Ovary (tissue), 3 donors: Measurements from ENCODE around the gene ZC3H11A.

Experiments used
- EP300 ChIP-seq: sonication (generic); formaldehyde crosslinking; IDR thresholded peaks from one replicate; pipeline ENCODE4 v1.6.1; 2017; ENCODE audit warnings: antibody characterized with exemption
- TF ChIP-seq, protein P1 (sequence below), 3 donors: fragments of 450-650 bp in 2 of 3; fragments of 200-600 bp in 1 of 3; IDR thresholded peaks; one replicate each; pipeline versions ENCODE4 v1.5.1 to v1.8.0; 2016 to 2022; ENCODE audit warnings: antibody characterized with exemption in 3 of 3, mild to moderate bottlenecking in 1 of 3
- donor health status: DM: no; HTN: no; CAD: no.

DNA sequence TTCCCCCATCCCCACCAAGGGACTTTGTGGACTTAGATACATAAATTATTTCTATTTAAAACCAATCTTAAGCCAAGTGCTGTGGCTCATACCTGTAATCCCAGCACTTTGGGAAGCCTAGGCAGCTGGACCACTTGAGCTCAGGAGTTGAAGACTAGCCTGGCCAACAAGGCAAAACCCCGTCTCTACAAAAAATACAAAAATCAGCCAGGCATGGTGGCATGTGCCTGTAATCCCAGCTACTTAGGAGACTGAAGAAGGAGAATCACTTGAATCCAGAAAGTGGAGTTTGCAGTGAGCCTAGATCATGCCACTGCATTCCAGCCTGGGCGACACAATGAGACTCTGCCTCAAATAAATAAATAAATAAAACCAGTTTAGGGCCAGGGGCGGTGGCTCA is 34.9 kb upstream of the ZC3H11A start:
- TF ChIP-seq, protein P1, sequence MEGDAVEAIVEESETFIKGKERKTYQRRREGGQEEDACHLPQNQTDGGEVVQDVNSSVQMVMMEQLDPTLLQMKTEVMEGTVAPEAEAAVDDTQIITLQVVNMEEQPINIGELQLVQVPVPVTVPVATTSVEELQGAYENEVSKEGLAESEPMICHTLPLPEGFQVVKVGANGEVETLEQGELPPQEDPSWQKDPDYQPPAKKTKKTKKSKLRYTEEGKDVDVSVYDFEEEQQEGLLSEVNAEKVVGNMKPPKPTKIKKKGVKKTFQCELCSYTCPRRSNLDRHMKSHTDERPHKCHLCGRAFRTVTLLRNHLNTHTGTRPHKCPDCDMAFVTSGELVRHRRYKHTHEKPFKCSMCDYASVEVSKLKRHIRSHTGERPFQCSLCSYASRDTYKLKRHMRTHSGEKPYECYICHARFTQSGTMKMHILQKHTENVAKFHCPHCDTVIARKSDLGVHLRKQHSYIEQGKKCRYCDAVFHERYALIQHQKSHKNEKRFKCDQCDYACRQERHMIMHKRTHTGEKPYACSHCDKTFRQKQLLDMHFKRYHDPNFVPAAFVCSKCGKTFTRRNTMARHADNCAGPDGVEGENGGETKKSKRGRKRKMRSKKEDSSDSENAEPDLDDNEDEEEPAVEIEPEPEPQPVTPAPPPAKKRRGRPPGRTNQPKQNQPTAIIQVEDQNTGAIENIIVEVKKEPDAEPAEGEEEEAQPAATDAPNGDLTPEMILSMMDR (IDR thresholded peaks at IDR 0.05), result no peak
- no peak for TF ChIP-seq EP300
